ENCODE measurements around the gene SORCS1. TPM values are rescaled to one million over a fixed set of nuclear protein-coding genes. Genes with fewer than 3 reads are reported as not detected.

Gene SORCS1
- total RNA-seq, 1 donor from 2014 or later = 0.12 TPM

GRCh38 chr10:106982268-106982667 lies 182.2 kb downstream of the SORCS1 start:
- ATAC-seq = no peak

GRCh38 chr10:106981452-106982075 lies 182.9 kb downstream of the SORCS1 start:
- ATAC-seq = no peak

DNA sequence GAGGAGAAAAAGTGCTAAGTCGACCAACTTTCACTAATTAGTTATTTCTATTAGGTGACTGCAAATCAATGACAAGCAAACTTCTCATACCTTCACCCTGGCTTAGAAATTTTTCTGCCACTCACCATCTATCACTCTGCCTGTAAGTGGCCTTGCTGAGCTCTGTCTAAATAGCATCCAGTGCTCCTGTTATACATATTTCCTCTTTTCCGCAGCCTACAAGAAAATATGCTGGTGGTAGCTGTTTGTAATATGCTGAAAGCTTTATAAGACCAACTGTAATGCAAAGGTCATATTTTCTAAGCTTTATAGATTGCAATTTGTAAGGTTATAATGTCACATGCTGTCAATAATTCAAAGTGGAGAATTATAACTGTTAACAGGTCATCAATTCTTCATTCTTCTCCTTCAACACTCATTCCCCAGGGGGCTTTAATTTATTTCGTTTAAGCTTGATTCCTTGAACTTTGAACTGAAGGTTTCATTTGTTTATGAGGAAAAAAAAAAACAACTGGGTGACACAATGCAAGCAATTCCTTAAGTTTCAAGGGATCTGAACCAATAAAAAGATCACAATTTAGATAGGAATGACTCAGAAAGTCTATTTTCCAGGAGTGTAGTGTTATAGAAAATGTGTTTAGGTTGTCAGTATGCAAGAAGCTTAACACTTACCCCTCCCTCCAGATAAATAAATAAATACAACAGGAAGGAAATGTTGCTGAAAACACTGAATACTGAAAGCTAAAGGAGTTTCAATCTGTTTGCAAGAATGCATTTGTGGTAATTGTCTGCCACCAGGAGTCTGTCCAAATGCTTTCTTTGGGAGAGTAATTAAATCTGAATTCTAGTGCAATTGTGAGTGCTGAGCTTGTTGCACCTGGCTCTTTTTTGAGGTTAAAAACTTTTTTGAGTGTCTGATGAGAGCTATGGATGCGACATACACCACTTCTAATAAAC lies 183.7 kb downstream of the SORCS1 start:
- no peak for ATAC-seq

GRCh38 chr10:106978756-106979155 lies 185.8 kb downstream of the SORCS1 start:
- no peak for ATAC-seq

DNA sequence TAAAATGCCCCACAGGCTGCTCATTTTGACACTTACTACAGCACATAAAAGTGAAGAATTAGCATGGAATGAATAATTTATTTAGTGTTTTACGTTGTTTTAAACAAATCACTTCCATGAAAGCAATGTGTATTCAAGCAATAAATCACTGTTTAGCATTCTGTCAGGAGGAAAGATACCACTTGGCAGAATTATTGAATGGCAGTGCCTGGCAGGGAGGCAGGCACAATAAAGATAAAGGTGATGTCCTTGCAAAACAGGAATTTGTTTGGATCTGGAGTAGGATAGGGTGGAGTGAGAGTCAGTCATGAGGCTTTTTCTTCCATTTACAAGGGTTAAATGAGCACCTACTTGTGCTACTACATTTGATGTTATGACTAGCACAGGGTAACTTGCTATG lies 190.8 kb downstream of the SORCS1 start:
- no peak for ATAC-seq

DNA sequence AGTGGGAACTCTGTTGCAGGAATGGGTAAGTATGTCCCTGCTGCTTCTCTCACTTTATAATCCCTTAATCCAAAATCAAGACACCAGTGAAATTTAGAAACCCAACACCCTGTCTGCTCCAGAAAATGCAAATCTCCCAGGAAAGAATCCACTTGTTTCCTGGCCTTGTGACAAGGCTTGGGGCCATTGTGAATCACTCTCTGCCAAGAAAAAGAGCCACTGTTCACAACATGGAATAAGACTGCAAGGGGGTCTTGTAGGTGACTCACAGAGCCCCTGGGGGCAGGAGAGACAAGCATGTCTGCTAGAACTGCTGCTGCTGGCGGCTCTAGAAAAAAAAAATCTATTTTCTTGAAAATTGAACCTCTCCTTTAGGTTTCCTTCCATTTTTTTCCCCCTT lies 191.2 kb downstream of the SORCS1 start:
- ATAC-seq = no peak

GRCh38 chr10:106972381-106972780 lies 192.1 kb downstream of the SORCS1 start:
- no peak for ATAC-seq

DNA sequence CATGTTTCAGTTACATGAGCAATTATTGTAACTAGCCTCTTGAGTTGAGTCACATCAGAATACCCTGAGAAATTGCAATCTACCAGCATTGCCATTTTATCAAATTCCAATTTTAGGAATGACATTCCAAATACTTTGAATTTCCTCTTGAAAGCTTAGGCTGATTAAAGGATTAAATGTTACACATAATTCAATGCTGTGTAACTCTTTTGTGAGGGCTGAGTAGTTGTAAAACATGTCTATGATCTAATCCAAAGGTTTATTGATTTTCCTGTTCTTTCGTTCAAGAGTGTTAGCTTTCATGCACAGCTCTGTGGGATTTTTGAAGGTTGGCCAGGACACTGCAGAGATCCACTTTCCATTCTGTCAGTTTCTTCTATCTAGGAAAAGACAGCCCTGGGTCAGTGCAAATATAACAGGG lies 193.1 kb downstream of the SORCS1 start:
- no peak for ATAC-seq

- no peak for ATAC-seq
These were observed 197.1 kb downstream of the SORCS1 start for GRCh38 chr10:106967452-106967851.

GRCh38 chr10:106960812-106961211 lies 203.7 kb downstream of the SORCS1 start:
- no peak for ATAC-seq

DNA sequence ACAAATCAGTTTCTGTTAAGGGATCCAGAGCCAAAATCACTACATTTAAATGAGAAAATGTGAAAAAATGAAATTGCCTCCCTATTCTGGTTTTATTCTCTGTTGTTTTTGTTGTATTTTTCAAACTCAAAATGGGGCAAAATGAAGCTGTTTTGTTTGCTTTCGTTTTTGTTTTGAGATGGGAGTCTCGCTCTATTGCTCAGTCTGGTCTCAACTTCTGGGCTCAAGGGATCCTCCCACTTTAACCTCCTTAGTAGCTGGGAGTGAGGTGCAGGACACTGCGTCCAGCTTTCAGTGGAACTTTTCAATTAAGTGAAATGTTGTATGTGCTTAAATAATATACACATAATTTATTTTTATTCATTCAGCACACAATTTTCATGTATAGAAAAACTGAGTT lies 205.0 kb downstream of the SORCS1 start:
- ATAC-seq = no peak

DNA sequence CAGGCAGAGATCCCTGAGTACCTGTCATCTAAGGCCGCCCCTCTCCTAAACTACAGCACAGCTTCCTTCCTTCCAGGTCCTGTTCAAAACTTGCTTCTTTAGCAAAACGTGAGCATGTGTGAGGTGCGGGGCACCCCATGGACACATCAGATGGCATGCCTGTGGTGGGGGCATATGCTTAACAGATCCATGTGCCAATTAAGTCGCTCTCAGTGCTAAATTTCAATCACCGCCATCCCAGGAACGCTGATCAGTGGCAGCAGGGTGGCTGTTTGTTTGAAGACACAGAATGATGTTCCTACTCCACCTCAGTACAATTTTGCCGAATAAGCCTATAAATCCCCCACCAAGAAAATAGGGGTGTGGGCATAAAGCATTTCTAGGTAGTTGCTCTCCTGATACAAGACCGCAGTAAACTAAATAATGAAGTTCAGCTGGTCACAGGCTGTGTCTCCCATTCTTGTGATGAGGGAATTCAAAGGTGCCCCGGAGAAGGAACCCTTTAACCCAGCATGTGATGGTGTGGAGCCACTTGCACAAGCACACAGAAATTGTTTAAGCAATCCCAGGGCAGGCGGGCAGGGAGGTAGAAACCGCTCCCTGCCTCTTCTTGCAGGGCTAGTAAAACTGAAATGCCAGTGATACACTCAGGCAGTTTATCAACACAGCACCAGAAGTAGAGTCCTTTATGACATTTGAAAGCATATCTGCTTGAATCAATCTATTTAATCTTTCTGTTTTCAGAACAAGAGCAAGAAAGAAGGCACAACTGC lies 205.7 kb downstream of the SORCS1 start:
- ATAC-seq = no peak

GRCh38 chr10:106957823-106958588 lies 206.5 kb downstream of the SORCS1 start:
- ATAC-seq = no peak

DNA sequence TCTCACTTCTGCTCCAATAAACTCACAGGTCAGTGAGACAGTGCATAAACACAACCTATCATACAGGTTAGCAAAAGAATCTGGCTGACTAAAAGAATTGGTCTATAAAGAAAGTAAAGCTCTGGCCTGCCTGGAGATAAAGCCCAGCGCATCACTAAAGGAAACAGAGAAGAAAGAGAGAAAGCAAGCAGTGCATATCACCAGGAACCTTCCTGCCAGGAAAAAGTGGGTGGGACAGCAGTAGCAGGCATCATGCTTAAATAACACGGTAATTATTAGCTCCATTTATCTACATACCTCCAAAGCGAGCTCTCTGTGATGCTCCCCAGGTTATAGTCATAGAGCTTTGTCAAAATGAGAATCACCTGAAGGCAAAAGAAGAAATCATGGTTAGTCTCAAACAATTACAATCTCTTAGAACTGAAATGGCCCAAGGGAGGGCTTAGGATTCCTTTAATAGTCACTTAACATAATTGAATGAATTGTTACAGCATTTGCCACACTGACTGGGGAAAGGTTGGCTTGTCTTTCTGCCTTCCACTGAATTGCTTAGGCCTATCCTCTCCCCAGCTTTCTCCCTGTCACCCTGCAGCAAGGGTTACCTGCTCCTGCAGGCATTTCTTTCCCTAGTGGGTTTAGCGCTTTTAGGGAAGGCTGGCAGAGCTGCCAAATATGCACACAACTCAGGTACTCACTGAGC lies 208.1 kb downstream of the SORCS1 start:
- ATAC-seq = no peak

DNA sequence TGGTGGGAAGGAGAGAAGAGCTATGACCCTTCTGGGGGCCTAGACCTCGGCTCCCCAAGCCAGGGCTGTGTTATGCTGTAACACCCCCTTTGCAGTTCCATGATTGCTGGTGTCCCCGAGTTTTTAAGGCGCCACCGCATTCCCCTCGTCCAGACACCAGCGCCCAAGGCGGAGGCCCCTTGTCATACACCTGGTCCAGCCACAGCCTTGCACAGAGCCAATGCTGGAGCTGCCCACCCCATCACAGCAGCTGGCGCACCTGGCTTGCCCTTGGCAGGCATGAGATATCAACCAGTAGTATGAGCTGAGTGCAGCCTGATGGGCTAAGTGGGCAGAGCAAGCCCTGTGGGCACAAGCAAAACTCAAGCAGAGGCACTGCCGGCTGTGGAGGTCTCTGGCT lies 209.4 kb downstream of the SORCS1 start:
- no peak for ATAC-seq

DNA sequence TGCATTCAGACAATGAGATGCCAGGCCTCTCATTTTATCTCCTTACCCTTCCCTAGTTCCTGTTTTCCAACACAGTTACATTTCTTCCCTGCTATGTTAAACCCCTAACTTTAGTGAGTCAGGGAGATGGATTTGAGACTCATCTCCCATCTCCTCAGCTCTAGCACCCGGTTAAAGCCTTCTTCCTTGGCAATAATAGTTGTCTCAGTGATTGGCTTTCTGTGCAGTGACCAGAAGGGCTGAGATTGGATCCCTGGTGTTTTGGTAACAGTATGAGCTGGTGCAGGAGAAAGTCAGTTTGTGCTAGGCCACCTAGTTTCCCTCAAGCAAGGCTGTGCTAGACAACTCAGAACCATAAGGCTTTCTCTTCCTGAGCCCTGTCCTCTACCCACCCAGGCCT lies 212.5 kb downstream of the SORCS1 start:
- ATAC-seq = no peak

DNA sequence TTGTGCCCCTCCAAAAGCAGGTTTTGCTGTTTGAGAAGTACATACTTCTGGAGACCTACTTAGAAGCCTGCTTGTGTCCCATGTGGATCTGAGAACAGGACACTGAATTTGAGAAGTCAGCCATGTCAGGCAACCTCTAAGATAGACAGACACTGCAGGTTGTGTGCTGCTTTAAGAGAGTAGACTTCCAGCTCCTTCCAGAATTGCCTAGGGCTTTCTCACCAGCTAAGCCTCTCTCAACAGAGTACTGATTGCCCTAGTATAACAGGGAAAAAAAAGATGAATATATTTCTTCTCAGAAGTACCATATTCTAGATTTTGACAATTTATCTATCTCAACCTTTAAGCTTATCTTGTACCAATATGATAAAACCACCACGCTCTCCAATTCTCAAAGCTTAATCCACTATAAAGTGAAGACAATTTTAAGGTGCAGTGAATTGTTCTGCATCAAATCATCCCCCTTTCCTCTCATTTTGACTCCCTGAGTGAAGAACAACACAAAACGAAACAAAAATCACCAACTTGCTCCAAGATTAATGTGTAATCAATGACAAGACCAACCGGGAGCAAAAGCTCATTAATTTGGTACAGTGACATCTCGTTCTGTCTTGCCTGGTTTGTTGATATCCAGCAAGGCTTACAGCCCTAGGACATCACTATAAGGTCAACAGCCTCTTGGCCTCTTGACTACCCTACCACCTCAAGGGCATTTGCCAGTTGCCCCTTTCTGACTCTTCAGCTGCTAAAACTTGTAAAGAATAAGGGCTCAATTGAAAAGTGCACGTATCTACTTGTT lies 214.6 kb downstream of the SORCS1 start:
- no peak for ATAC-seq

GRCh38 chr10:106947643-106948042 lies 216.9 kb downstream of the SORCS1 start:
- no peak for ATAC-seq

DNA sequence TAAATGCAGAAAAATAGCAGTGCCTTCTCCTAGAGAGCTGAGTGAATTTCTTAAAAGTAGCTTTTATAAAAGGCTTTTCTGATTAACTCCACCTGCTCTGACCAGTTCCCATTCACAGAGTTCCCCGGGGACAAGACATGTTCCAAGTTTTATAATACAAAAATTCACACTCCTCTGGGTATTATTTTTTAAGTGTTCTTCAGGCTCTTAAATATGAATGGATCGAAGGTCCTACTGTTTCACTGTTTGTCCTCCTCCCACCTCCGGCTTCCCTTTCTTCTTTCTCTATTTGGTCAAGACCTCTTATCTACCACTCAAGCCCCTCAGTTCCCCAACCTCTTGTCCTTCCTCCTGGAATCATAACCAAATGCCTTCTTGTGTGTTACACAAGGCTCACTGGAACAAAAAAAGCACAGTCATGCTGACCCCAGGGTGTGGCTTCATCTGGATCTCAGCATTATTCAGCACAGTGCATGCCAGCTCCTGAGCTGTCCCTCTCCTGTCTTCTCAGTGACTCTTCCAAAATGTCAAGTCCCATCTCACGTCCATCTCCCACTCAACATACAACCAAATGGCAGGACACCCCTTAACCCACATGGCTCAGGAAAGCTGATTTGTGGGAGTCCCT lies 222.4 kb downstream of the SORCS1 start:
- no peak for ATAC-seq

DNA sequence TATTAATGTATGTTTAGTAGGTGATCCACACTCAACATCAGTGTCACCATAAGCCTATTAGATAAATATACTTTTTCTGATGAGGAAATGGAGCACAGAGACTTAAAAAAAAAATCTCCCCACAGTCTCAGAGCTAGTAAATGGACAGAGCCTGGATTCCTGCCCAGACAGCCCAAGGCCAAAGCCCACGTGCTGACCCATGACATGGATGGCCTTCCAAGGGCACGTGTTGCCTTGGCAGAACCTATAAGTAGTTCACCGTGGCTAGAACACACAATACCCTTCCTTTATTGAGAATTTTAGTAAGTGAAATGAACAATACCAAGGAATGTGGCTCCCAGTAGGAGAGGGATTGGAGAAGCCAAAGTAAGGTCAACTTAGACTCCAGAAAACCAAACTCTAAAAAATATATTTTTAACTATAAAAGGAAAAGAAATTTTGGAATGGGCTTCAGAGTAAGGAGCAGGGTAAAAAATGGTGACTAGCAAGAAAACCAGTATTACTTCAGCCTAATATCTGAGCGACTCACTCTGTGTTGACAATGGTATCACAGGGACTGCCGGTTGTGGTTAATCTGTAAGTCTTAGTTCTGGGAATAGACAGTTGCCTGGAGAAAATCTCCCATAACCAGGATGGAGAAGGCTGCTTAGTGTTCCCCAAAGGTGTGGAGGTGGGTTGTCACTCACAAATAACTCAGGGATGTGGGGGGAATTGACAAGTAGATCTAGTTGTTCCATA lies 223.0 kb downstream of the SORCS1 start:
- no peak for ATAC-seq

All from esophagus mucosa (tissue), 1 donor.